Measurements from ENCODE around the gene CYP27A1.

GRCh38 chr2:218807626-218808025 lies 25.7 kb downstream of the CYP27A1 start:
- TF ChIP-seq POLR2A (IDR thresholded peaks at IDR 0.05; ENCODE audit: low read length) = no peak
- no peak for TF ChIP-seq GATA1 (IDR thresholded peaks at IDR 0.05; ENCODE audit: low read depth, low read length)

Data from erythroblast (primary cell).